Smooth muscle cell (in vitro differentiated cells): Measurements from ENCODE around the gene SCYL2. TPM values are rescaled to one million over a fixed set of nuclear protein-coding genes. Genes with fewer than 3 reads are reported as not detected.
"Not testable (repeated sequence)": the region's sequence is repeated elsewhere in the genome, so short reads cannot be mapped to it uniquely, and the experiment has no call there.

Source experiments
- DNase-seq: peaks from one replicate; lab custom pipeline; 2025; ENCODE audit not compliant: unreplicated experiment; lab: John Stamatoyannopoulos, UW
- H2AFZ ChIP-seq: fragments of 200-600 bp; sonication (generic); 2 replicates; pipeline ENCODE4 v1.6.0; 2016; ENCODE audit warnings: antibody characterized with exemption, low read depth, mild to moderate bottlenecking
- H3F3A ChIP-seq: fragments of 200-600 bp; sonication (generic); 2 replicates; pipeline ENCODE4 v1.6.0; 2017; ENCODE audit warnings: antibody characterized with exemption, low read depth
- H3K27ac ChIP-seq: fragments of 200-600 bp; sonication (generic); 2 replicates; pipeline ENCODE4 v1.5.1; 2016; ENCODE audit warnings: low read depth, mild to moderate bottlenecking
- H3K27me3 ChIP-seq: fragments of 200-600 bp; sonication (generic); 2 replicates; pipeline ENCODE4 v1.6.1; 2016; ENCODE audit warnings: low read depth, mild to moderate bottlenecking
- H3K36me3 ChIP-seq: fragments of 200-600 bp; sonication (generic); 2 replicates; pipeline ENCODE4 v1.5.1; 2016; ENCODE audit warnings: low read depth
- H3K4me1 ChIP-seq: fragments of 200-600 bp; sonication (generic); 2 replicates; pipeline ENCODE4 v1.5.1; 2016; ENCODE audit warnings: low read depth
- H3K4me2 ChIP-seq: fragments of 200-600 bp; sonication (generic); 2 replicates; pipeline ENCODE4 v1.6.0; 2016; ENCODE audit warnings: mild to moderate bottlenecking
- H3K4me3 ChIP-seq: fragments of 200-600 bp; sonication (generic); 2 replicates; pipeline ENCODE4 v1.5.1; 2016; ENCODE audit warnings: mild to moderate bottlenecking
- H3K79me2 ChIP-seq: fragments of 200-600 bp; sonication (generic); 2 replicates; pipeline ENCODE4 v1.6.0; 2016; ENCODE audit warnings: low read depth, mild to moderate bottlenecking
- H3K9ac ChIP-seq: fragments of 200-600 bp; sonication (generic); 2 replicates; pipeline ENCODE4 v1.6.0; 2016; ENCODE audit warnings: low read depth
- H3K9me3 ChIP-seq: fragments of 200-600 bp; sonication (generic); replicated peaks from 2 replicates; pipeline ENCODE4 v1.5.1; 2016; ENCODE audit warnings: low read depth
- H4K20me1 ChIP-seq: fragments of 200-600 bp; sonication (generic); 2 replicates; pipeline ENCODE4 v1.6.0; 2016; ENCODE audit warnings: low read depth
- CTCF ChIP-seq: fragments of 200-600 bp; sonication (generic); IDR thresholded peaks from 2 replicates; pipeline ENCODE4 v1.5.1; 2017; ENCODE audit warnings: borderline replicate concordance, mild to moderate bottlenecking, antibody characterized with exemption; ENCODE audit not compliant: insufficient read depth, poor library complexity, severe bottlenecking
- WGBS: methylation state at CpG from one replicate; pipeline ENCODE4 v1.1.7; 2016; ENCODE audit warnings: low lambda C conversion rate; 5-methylcytosine and 5-hydroxymethylcytosine counted together
- polyA plus RNA-seq: library from polyadenylated mRNA; unstranded; fragments of >200 nt; fragmentation: Nextera tagmentation; extraction: Ambion mirVana; gene quantifications from 2 replicates; pipeline ENCODE4 v1.2.1, GENCODE V29; 2016
- total RNA-seq: library from RNA; depleted of rRNA; stranded (reverse); fragments of >200 nt; gene quantifications from 2 replicates; pipeline ENCODE4 v1.2.3, GENCODE V29; 2014

The SCYL2 gene
- total and polyA plus RNA-seq, 2 experiments from 2014 or later, result 20.4 to 123 TPM

- DNase-seq, result no peak
- H3K4me2 ChIP-seq, result no peak overlapping the region
- no peaks in the 10 kb centered on the region for H3K27me3 ChIP-seq
- no peak overlapping the region for H3K4me3 ChIP-seq
- H3K27ac ChIP-seq, result no peak overlapping the region
- H2AFZ ChIP-seq, result no peak overlapping the region
- no peaks in the 10 kb centered on the region for H3K4me1 ChIP-seq
- no peaks in the 10 kb centered on the region for H3K36me3 ChIP-seq
- TF ChIP-seq CTCF, result no peak
- H3K79me2 ChIP-seq, result no peaks in the 10 kb centered on the region
- H3F3A ChIP-seq, result no peaks in the 10 kb centered on the region
- no peaks in the 10 kb centered on the region for H4K20me1 ChIP-seq
- no peak overlapping the region for H3K9ac ChIP-seq
- H3K9me3 ChIP-seq, result no peaks in the 10 kb centered on the region
Observed at GRCh38 chr12:100225491-100225890, 41.5 kb upstream of the SCYL2 start.

GRCh38 chr12:100229036-100229635 is 37.8 kb upstream of the SCYL2 start:
- Histone ChIP-seq H2AFZ (no peak overlapping the region), H3K9ac (no peak overlapping the region), H3K9me3 (no peaks in the 10 kb centered on the region), H4K20me1 (no peaks in the 10 kb centered on the region), H3K27me3 (no peaks in the 10 kb centered on the region), H3K79me2 (no peaks in the 10 kb centered on the region), H3K4me2 (no peak overlapping the region), H3K4me1 (no peaks in the 10 kb centered on the region), H3K36me3 (no peaks in the 10 kb centered on the region), H3F3A (no peaks in the 10 kb centered on the region), H3K4me3 (no peak overlapping the region), H3K27ac (no peak overlapping the region)
- WGBS, result 82% methylated on average over 5 of the region's 5 CpGs
- no peak for DNase-seq
- TF ChIP-seq CTCF, result no peak

- WGBS, result 77% methylated on average over 4 of the region's 4 CpGs
- DNase-seq, result no peak
- no peaks in the 10 kb centered on the region for H3K9me3 ChIP-seq
- H3K27ac ChIP-seq, result no peak overlapping the region
- no peaks in the 10 kb centered on the region for H3K36me3 ChIP-seq
- H3K9ac ChIP-seq, result no peak overlapping the region
- no peak for TF ChIP-seq CTCF
- no peaks in the 10 kb centered on the region for H3K79me2 ChIP-seq
- no peak overlapping the region for H2AFZ ChIP-seq
- no peak overlapping the region for H3K4me2 ChIP-seq
- no peaks in the 10 kb centered on the region for H3F3A ChIP-seq
- H3K4me1 ChIP-seq, result no peaks in the 10 kb centered on the region
- no peaks in the 10 kb centered on the region for H4K20me1 ChIP-seq
- no peaks in the 10 kb centered on the region for H3K27me3 ChIP-seq
- H3K4me3 ChIP-seq, result no peak overlapping the region
Observed at GRCh38 chr12:100229876-100230275, 37.1 kb upstream of the SCYL2 start.

GRCh38 chr12:100231873-100232272 is 35.1 kb upstream of the SCYL2 start:
- not testable (repeated sequence) for H3K4me3 ChIP-seq, H4K20me1 ChIP-seq, H3F3A ChIP-seq, H3K27ac ChIP-seq, DNase-seq, H3K27me3 ChIP-seq, H3K9me3 ChIP-seq, H3K79me2 ChIP-seq, H2AFZ ChIP-seq, H3K36me3 ChIP-seq, H3K9ac ChIP-seq, H3K4me2 ChIP-seq, H3K4me1 ChIP-seq
- WGBS, result 82% methylated on average over 3 of the region's 3 CpGs
